ENCODE results near the gene NUDT1.
A peak's percentile ranks its signal among the peaks of the same experiment; 100 is the strongest.

Gene NUDT1

DNA sequence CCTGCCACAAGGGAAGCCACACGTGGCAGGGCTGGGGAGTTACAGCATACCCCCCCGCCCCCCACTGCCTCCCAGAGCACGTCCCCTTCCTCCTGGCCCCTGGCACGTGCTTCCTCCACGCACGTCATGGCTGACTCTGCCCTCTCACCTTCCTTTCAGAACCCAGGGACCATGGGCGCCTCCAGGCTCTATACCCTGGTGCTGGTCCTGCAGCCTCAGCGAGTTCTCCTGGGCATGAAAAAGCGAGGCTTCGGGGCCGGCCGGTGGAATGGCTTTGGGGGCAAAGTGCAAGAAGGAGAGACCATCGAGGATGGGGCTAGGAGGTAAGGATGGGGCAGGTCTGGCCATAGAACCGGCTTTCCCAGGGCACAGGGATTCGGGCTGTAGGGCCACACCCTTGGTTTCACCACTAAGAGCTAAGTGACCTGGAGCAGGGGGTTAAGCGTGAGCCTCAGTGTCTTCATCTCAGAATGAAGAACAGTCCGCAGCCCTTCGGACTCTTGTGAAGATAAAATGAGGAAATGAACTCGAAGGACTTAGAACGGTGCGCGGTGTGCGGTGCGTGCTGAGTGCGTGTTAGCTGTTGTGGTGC is 2.5 kb downstream of the NUDT1 start:
- no peak for DNase-seq
- intact Hi-C loops (cut with DNase I): loop anchor here (5.0 kb wide), 1 partner anchor 68 kb away; the partner anchor contains the start of gene SNX8

- peak; percentile 37 to 96 (median 79) for DNase-seq
- intact Hi-C loops (cut with DNase I): no loop called here
Measured at GRCh38 chr7:2245883-2246675, 4.1 kb downstream of the NUDT1 start.

DNA sequence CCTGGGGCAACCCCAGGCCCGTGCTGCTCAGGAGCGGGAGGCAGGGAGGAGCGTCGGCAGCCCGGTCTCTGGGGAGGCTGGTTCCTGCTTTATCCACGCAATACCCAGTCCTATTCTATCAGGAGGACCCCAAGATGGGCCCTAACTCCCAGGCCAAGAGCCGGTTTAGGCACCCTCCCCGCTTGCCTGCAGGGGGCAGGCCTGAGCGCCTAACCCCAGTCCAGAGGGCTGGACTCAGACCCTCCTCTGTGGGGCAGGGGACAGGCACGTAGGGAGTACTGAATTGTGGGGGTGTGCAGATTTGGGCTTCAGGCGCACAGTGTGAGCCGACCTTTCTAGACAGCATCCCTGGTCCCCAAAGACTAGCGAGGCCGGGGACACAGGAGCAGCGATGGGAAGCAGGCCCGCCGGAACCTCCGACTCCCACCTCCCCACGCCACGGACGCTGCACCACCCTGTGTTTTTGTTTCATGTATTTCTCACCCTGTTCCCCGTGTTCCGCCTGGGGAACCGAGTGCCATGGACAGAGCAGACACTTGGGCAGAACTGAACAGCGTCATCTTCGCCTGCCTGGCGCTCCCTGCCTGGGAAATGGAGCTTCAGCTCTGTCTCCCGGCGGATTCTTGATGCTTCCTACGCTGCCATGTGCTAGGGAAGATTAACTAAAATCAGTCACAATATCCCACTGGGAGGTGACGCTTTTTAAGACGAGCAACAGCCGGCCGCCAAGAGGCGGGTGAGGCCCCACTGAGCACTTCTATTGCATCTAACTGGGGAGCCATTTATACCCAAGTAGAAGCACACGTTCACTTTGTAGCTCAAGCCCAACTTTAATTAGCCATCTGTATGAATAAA is 5.3 kb downstream of the NUDT1 start:
- DNase-seq: peak in 1 of 10 donors; percentile 54
- intact Hi-C loops (cut with DNase I): loop anchor here (1.0 kb wide), 1 partner anchor 101 kb away; no protein-coding TSS in a partner anchor

GRCh38 chr7:2248984-2249694 is 7.1 kb downstream of the NUDT1 start:
- DNase-seq: peak in 2 of 10 donors; percentile 21 to 48
- intact Hi-C loops (cut with DNase I): no loop called here

DNA sequence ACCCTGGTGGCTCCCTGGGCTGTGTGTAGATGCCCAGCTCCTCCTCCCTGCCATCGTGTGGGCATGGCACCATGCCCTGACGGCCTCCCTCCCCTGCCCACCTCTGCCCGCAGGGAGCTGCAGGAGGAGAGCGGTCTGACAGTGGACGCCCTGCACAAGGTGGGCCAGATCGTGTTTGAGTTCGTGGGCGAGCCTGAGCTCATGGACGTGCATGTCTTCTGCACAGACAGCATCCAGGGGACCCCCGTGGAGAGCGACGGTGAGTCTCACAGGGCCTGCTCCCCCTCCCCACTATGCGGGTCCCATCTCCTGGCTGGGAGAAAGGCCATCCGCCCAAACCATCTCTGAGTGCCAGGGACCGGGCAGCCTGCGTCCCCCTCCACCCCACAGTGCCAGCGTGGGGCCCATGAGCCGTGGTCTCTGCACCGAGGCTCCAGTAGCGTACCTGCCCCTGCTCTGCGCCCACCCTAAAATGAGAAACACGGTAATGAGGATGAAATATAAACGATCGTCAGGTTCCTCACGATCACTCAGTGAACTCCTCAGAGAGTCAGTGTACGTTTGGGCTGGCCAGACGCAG is 7.8 kb downstream of the NUDT1 start:
- intact Hi-C loops (cut with DNase I): no loop called here
- no peak for DNase-seq

GRCh38 chr7:2251381-2251780 is 9.4 kb downstream of the NUDT1 start:
- intact Hi-C loops (cut with DNase I): no loop called here
- DNase-seq: no peak

GRCh38 chr7:2251841-2252771 is 10.1 kb downstream of the NUDT1 start:
- intact Hi-C loops (cut with DNase I): no loop called here
- no peak for DNase-seq

DNA sequence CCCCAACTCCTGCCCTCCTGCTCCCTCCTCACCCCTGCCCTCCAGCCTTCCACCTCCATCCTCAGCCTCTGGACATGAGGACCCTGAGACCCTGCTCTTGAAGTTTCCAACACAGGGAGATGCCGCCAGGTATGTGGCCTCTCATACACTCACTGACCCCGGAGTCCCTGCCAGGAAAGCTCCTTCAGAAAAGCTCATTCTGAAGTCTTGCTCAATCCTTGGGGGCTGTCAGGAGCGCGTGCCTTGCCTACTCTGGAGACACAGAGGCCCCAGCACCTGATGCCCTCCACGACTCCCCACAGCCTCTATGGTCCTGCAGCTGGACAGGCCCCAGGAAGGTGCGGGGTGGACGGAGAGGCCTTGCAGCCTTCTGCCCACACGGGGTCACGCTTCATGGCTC is 11.0 kb downstream of the NUDT1 start:
- intact Hi-C loops (cut with DNase I): no loop called here
- DNase-seq: no peak

- intact Hi-C loops (cut with DNase I): no loop called here
- no peak for DNase-seq
Measured at GRCh38 chr7:2253525-2254244, 11.7 kb downstream of the NUDT1 start.

DNA sequence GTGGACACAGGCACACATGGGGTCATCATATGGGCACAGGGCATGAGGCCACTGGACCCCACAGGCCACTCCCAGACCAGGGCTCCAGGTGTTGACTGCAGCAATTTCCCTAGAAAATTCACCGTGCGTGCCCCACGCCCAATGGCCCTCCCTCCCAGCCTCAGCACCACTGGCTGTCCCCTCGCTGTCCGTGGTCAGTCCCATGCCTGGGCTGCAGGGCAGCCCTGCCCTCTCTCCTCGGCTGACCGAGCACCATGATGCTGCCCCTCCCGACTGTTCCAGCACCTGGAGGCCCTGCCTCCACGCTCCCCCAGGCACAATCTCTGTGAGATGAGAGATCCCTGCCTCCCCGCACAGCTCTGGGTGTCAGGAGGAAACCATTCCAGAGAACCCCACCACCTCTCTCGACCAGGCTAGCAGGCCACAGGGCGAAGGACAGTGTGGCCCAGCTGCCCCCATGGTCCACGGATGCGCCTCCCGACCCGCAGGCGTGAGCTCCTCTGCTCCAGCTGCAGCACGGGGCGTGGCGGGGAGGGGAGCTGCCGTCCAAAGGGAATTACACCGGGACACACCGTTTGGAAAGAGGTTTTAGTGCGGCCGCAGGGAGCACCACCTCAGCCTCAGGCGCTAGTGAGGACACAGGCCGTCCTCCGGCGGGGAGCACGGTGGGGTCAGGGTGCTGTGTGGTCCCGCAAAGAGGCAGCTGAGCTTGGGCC is 12.6 kb downstream of the NUDT1 start:
- intact Hi-C loops (cut with DNase I): no loop called here
- no peak for DNase-seq

GRCh38 chr7:2255145-2256139 is 13.4 kb downstream of the NUDT1 start:
- DNase-seq: peak in 1 of 10 donors; percentile 55
- intact Hi-C loops (cut with DNase I): no loop called here

- intact Hi-C loops (cut with DNase I): no loop called here
- peak in 1 of 10 donors; percentile 66 for DNase-seq
Measured at GRCh38 chr7:2256306-2257045, 14.4 kb downstream of the NUDT1 start.

- DNase-seq: peak in 2 of 10 donors; percentile 77 to 78
- intact Hi-C loops (cut with DNase I): no loop called here
Measured at GRCh38 chr7:2257046-2257551, 15.1 kb downstream of the NUDT1 start.

GRCh38 chr7:2257651-2258050 is 15.6 kb downstream of the NUDT1 start:
- DNase-seq: peak in 1 of 10 donors; percentile 50
- intact Hi-C loops (cut with DNase I): no loop called here

- peak in 2 of 10 donors; percentile 75 to 80 for DNase-seq
- intact Hi-C loops (cut with DNase I): no loop called here
Measured at GRCh38 chr7:2258661-2259365, 16.8 kb downstream of the NUDT1 start.
